GM18867 (cell line): Measurements from ENCODE around the gene MFSD2A.
"Not testable (repeated sequence)": the region's sequence is repeated elsewhere in the genome, so short reads cannot be mapped to it uniquely, and the experiment has no call there.

Source experiments
- ATAC-seq: cut with Tn5 transposase; IDR thresholded peaks from one replicate; pipeline ENCODE4 v1.9.1; 2021; ENCODE audit warnings: mild to moderate bottlenecking, moderate library complexity; ENCODE audit not compliant: unreplicated experiment

MFSD2A gene

GRCh38 chr1:39954870-39955546 is at the start of gene MFSD2A:
MFSD2A (plus strand) TSS chr1:39955145; CDS start chr1:39955293, 148 bp downstream.
- ATAC-seq: peak; percentile 80

GRCh38 chr1:39905172-39905571 is 49.8 kb upstream of the MFSD2A start:
- no peak for ATAC-seq

- no peak for ATAC-seq
Measured at GRCh38 chr1:39907528-39908453, 47.2 kb upstream of the MFSD2A start.

- ATAC-seq: no peak
Measured at GRCh38 chr1:39908534-39908933, 46.4 kb upstream of the MFSD2A start.

- ATAC-seq: no peak
Measured at GRCh38 chr1:39910263-39910662, 44.7 kb upstream of the MFSD2A start.

- not testable (repeated sequence) for ATAC-seq
Measured at GRCh38 chr1:39913136-39913535, 41.8 kb upstream of the MFSD2A start.

GRCh38 chr1:39915499-39916129 is 39.3 kb upstream of the MFSD2A start:
- ATAC-seq: no peak

- no peak for ATAC-seq
Measured at GRCh38 chr1:39917825-39918224, 37.1 kb upstream of the MFSD2A start.

- peak; percentile 62 for ATAC-seq
Measured at GRCh38 chr1:39919545-39919944, 35.4 kb upstream of the MFSD2A start.

- ATAC-seq: no peak
Measured at GRCh38 chr1:39922251-39922688, 32.7 kb upstream of the MFSD2A start.

GRCh38 chr1:39925721-39926342 is 29.1 kb upstream of the MFSD2A start:
- ATAC-seq: no peak

GRCh38 chr1:39926343-39926793 is 28.6 kb upstream of the MFSD2A start:
- no peak for ATAC-seq

- ATAC-seq: no peak
Measured at GRCh38 chr1:39926820-39927219, 28.1 kb upstream of the MFSD2A start.

GRCh38 chr1:39927538-39927937 is 27.4 kb upstream of the MFSD2A start:
- no peak for ATAC-seq

- ATAC-seq: no peak
Measured at GRCh38 chr1:39928809-39929587, 25.9 kb upstream of the MFSD2A start.

- ATAC-seq: no peak
Measured at GRCh38 chr1:39933956-39934941, 20.7 kb upstream of the MFSD2A start.

GRCh38 chr1:39936724-39937491 is 18.0 kb upstream of the MFSD2A start:
- no peak for ATAC-seq

GRCh38 chr1:39938856-39939255 is 16.1 kb upstream of the MFSD2A start:
- no peak for ATAC-seq
